Peyer's patch (tissue), 4 donors: ENCODE data around the gene STMND1.

Experiments
- POLR2A ChIP-seq, 2 donors: fragments of 450-650 bp; IDR thresholded peaks; one replicate each; pipeline ENCODE4 v1.5.1; 2017; ENCODE audit warnings: antibody characterized with exemption in 2 of 2, mild to moderate bottlenecking in 2 of 2, moderate library complexity in 2 of 2
- TF ChIP-seq, protein P1 (sequence below), 6 experiments: fragments of 450-650 bp in 4 of 6; fragments of 200-600 bp in 2 of 6; sonication (generic) in 1 of 6; IDR thresholded peaks; one replicate each; pipeline ENCODE4 v1.5.1; 2017 to 2019; ENCODE audit warnings: antibody characterized with exemption in 6 of 6, mild to moderate bottlenecking in 3 of 6, moderate library complexity in 1 of 6

DNA sequence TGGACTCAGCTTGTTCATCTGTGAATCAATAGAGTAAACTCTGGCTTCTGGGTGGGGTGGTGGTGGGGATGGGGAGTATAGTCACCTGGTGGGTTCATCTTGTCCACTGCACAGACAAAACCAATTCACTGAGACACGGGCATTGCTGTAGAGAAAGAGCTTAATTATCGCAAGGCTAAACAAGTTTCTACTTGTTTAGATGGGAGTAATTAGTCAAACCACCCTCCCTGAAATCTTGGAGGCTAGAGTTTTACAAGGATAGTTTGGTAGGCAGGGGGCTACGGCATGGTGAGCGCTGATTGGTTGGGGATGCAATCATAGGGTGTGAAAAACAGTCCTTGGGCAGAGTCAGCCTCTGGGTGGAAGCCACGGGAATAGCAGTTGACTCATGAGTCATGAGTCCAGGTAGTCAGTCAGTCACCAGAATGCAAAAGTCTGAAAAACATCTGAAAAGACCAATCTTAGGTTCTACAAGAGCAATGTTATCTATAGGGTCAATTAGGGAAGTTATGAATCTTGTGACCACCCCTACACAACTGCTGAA is 77.8 kb downstream of the STMND1 start:
- TF ChIP-seq POLR2A (IDR thresholded peaks at IDR 0.05), result no peak
- TF ChIP-seq, protein P1, sequence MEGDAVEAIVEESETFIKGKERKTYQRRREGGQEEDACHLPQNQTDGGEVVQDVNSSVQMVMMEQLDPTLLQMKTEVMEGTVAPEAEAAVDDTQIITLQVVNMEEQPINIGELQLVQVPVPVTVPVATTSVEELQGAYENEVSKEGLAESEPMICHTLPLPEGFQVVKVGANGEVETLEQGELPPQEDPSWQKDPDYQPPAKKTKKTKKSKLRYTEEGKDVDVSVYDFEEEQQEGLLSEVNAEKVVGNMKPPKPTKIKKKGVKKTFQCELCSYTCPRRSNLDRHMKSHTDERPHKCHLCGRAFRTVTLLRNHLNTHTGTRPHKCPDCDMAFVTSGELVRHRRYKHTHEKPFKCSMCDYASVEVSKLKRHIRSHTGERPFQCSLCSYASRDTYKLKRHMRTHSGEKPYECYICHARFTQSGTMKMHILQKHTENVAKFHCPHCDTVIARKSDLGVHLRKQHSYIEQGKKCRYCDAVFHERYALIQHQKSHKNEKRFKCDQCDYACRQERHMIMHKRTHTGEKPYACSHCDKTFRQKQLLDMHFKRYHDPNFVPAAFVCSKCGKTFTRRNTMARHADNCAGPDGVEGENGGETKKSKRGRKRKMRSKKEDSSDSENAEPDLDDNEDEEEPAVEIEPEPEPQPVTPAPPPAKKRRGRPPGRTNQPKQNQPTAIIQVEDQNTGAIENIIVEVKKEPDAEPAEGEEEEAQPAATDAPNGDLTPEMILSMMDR (IDR thresholded peaks at IDR 0.05), result no peak
